IMR-90 (cell line): ENCODE measurements around the gene SCCPDH. TPM values are rescaled to one million over a fixed set of nuclear protein-coding genes. Genes with fewer than 3 reads are reported as not detected.

Experiments
- ATAC-seq: fragments of 200-7000 bp; cut with Tn5 transposase; 2 replicates; pipeline ENCODE4 v1.9.1; 2020; ENCODE audit warnings: low read depth, mild to moderate bottlenecking, moderate library complexity
- BruUV-seq: library from RNA; stranded (reverse); fragments of 400-500 nt; replicated peaks from 2 replicates; lab custom pipeline; 2021; lab: Mats Ljungman, UMichigan
- CTCF ChIA-PET: fragments of 300-600 bp; formaldehyde crosslinking; extraction: SDS; loops from one replicate; lab custom pipeline; 2021; ENCODE audit warnings: antibody characterized with exemption; lab: Yijun Ruan, JAX
- POLR2A ChIA-PET: fragments of 300-600 bp; sonication (Branson Sonifier 250); formaldehyde crosslinking; loops from one replicate; lab custom pipeline; 2022; ENCODE audit warnings: antibody characterized with exemption; ENCODE audit not compliant: unreplicated experiment; lab: Charles Lee
- DNase-seq: peaks from one replicate; pipeline ENCODE4 v3.0.0; 2013
- H2AFZ ChIP-seq: replicated peaks from 2 replicates; pipeline ENCODE3; 2013; ENCODE audit warnings: low read length, mild to moderate bottlenecking; ENCODE audit not compliant: poor library complexity
- H2AK5ac ChIP-seq: 2 replicates; pipeline ENCODE4 v1.6.1; 2013; ENCODE audit warnings: low read depth, low read length, inconsistent platforms
- H2AK9ac ChIP-seq: replicated peaks from 2 replicates; pipeline ENCODE3; 2013; ENCODE audit warnings: mild to moderate bottlenecking, low read depth, low read length, moderate library complexity; ENCODE audit not compliant: poor library complexity
- H2BK120ac ChIP-seq: 2 replicates; pipeline ENCODE4 v1.6.1; 2013; ENCODE audit warnings: low read depth, low read length, inconsistent platforms
- H2BK15ac ChIP-seq: 3 replicates; pipeline ENCODE4 v1.6.1; 2013; ENCODE audit warnings: low read depth, low read length, inconsistent platforms
- H2BK20ac ChIP-seq: 2 replicates; pipeline ENCODE4 v1.6.1; 2013; ENCODE audit warnings: low read depth, mild to moderate bottlenecking, inconsistent platforms, low read length, moderate library complexity
- H2BK5ac ChIP-seq: 2 replicates; pipeline ENCODE4 v1.6.1; 2013; ENCODE audit warnings: mild to moderate bottlenecking, low read depth, low read length, inconsistent platforms; ENCODE audit not compliant: poor library complexity, severe bottlenecking
- H3K14ac ChIP-seq: replicated peaks from 2 replicates; pipeline ENCODE4 v1.6.1; 2013; ENCODE audit warnings: low read depth, low read length, inconsistent platforms
- H3K18ac ChIP-seq: 2 replicates; pipeline ENCODE4 v1.6.1; 2013; ENCODE audit warnings: low read depth, low read length, control low read depth
- H3K23ac ChIP-seq: 2 replicates; pipeline ENCODE4 v1.6.1; 2013; ENCODE audit warnings: low read depth, low read length, inconsistent platforms
- H3K27ac ChIP-seq: 2 replicates; pipeline ENCODE4 v1.5.1; 2013; ENCODE audit warnings: mild to moderate bottlenecking, control low read depth, low read length; ENCODE audit not compliant: insufficient read depth
- H3K27me3 ChIP-seq: 2 replicates; pipeline ENCODE4 v1.6.1; 2013; ENCODE audit warnings: low read length; ENCODE audit not compliant: control insufficient read depth, insufficient read depth
- H3K36me3 ChIP-seq: 2 replicates; pipeline ENCODE4 v1.6.1; 2013; ENCODE audit warnings: low read length, mixed read lengths; ENCODE audit not compliant: control insufficient read depth, insufficient read depth
- H3K4ac ChIP-seq: 2 replicates; pipeline ENCODE4 v1.6.1; 2013; ENCODE audit warnings: low read depth, low read length, inconsistent platforms
- H3K4me1 ChIP-seq: 2 replicates; pipeline ENCODE4 v1.6.1; 2013; ENCODE audit warnings: low read length, mixed read lengths; ENCODE audit not compliant: control insufficient read depth, insufficient read depth
- H3K4me2 ChIP-seq: 2 replicates; pipeline ENCODE4 v1.6.1; 2013; ENCODE audit warnings: low read depth, mild to moderate bottlenecking, control low read depth, low read length, moderate library complexity
- H3K4me3 ChIP-seq: 2 replicates; pipeline ENCODE4 v1.5.1; 2013; ENCODE audit warnings: low read depth, mild to moderate bottlenecking, control low read depth, low read length, moderate library complexity; ENCODE audit not compliant: insufficient read depth
- H3K56ac ChIP-seq: 2 replicates; pipeline ENCODE4 v1.6.1; 2013; ENCODE audit warnings: low read length, inconsistent platforms; ENCODE audit not compliant: insufficient read depth; ENCODE audit errors: extremely low read depth
- H3K79me1 ChIP-seq, 2 experiments: 2 replicates each; pipeline ENCODE4 v1.6.1; 2013; ENCODE audit warnings: low read length in 2 of 2, inconsistent platforms in 1 of 2, low read depth in 1 of 2
- H3K9ac ChIP-seq: 2 replicates; pipeline ENCODE4 v1.6.1; 2013; ENCODE audit warnings: low read depth, low read length, control low read depth
- H3K9me1 ChIP-seq: 2 replicates; pipeline ENCODE4 v1.6.1; 2013; ENCODE audit warnings: low read length, inconsistent platforms; ENCODE audit not compliant: insufficient read depth
- H3K9me3 ChIP-seq: 2 replicates; pipeline ENCODE4 v1.6.1; 2013; ENCODE audit warnings: low read length; ENCODE audit not compliant: control insufficient read depth, insufficient read depth
- H4K20me1 ChIP-seq: 2 replicates; pipeline ENCODE4 v1.6.1; 2013; ENCODE audit warnings: low read length, inconsistent platforms; ENCODE audit not compliant: insufficient read depth
- H4K5ac ChIP-seq: 2 replicates; pipeline ENCODE4 v1.6.1; 2013; ENCODE audit warnings: mild to moderate bottlenecking, low read depth, low read length, control low read depth
- H4K8ac ChIP-seq, 2 experiments: 2 replicates each; pipeline ENCODE4 v1.6.1; 2013; ENCODE audit warnings: low read depth in 2 of 2, low read length in 2 of 2, control low read depth in 1 of 2, inconsistent platforms in 1 of 2
- H4K91ac ChIP-seq: 2 replicates; pipeline ENCODE4 v1.6.1; 2013; ENCODE audit warnings: low read depth, low read length, inconsistent platforms; ENCODE audit not compliant: insufficient read depth
- CEBPB ChIP-seq: IDR thresholded peaks from 2 replicates; pipeline ENCODE4 v1.6.1; 2012; ENCODE audit warnings: low read depth, low read length, improper control_type of control experiment
- CTCF ChIP-seq: conservative IDR thresholded peaks from 2 replicates; pipeline ENCODE4 v1.5.1; 2012; ENCODE audit warnings: mild to moderate bottlenecking, low read depth, low read length, improper control_type of control experiment
- ELK1 ChIP-seq: fragments of 150-350 bp; IDR thresholded peaks from 2 replicates; pipeline ENCODE4 v1.6.1; 2016; ENCODE audit warnings: low read depth, mild to moderate bottlenecking, low read length, moderate library complexity, borderline replicate concordance
- MAFK ChIP-seq: IDR thresholded peaks from 2 replicates; pipeline ENCODE4 v1.6.1; 2012; ENCODE audit warnings: low read depth, low read length, improper control_type of control experiment
- MAZ ChIP-seq: IDR thresholded peaks from 2 replicates; pipeline ENCODE4 v1.6.1; 2012; ENCODE audit warnings: low read depth, mild to moderate bottlenecking, low read length, improper control_type of control experiment, moderate library complexity, borderline replicate concordance
- NFE2L2 ChIP-seq: fragments of 150-350 bp; IDR thresholded peaks from 2 replicates; pipeline ENCODE4 v1.6.1; 2016; ENCODE audit warnings: low read depth, mild to moderate bottlenecking, low read length
- RAD21 ChIP-seq: IDR thresholded peaks from 2 replicates; pipeline ENCODE4 v1.6.1; 2012; ENCODE audit warnings: low read length, improper control_type of control experiment
- RCOR1 ChIP-seq: IDR thresholded peaks from 2 replicates; pipeline ENCODE4 v1.6.1; 2012; ENCODE audit warnings: mild to moderate bottlenecking, low read length, improper control_type of control experiment; ENCODE audit not compliant: insufficient replicate concordance
- RFX5 ChIP-seq: IDR thresholded peaks from 2 replicates; pipeline ENCODE4 v1.8.0; 2012; ENCODE audit warnings: low read depth, mild to moderate bottlenecking, low read length, moderate library complexity
- WGBS, 2 experiments: methylation state at CpG; one replicate each; pipeline versions ENCODE4 v1.1.5 to v1.1.7; 2013; ENCODE audit warnings: missing lambda C conversion rate in 2 of 2; ENCODE audit not compliant: insufficient read length in 1 of 2; ENCODE audit errors: extremely low coverage in 2 of 2; 5-methylcytosine and 5-hydroxymethylcytosine counted together
- dilution Hi-C: fragments of 300-500 bp; cut with HindIII; formaldehyde crosslinking; loops from one replicate; pipeline ENCODE4 v1.14.3; 2018; ENCODE audit warnings: low sequenced_read_pairs; ENCODE audit not compliant: unreplicated experiment
- in situ Hi-C: fragments of 300-500 bp; cut with MboI; formaldehyde crosslinking; loops from 3 replicates; pipeline ENCODE4 v1.14.3; 2019; ENCODE audit warnings: low sequenced_read_pairs, inconsistent platforms, mixed read lengths
- intact Hi-C: fragments of 100-400 bp; cut with micrococcal nuclease; formaldehyde crosslinking; loops from 2 replicates; pipeline ENCODE4 v1.10.0; 2022
- polyA plus RNA-seq, 3 experiments: library from polyadenylated mRNA; depleted of rRNA; stranded (reverse); fragments of >200 nt; gene quantifications; 2 replicates each; pipeline ENCODE4 v1.2.3, GENCODE V29; 2012; ENCODE audit warnings: low replicate concordance in 1 of 3
- total RNA-seq: library from RNA; depleted of rRNA; stranded (reverse); fragments of >200 nt; gene quantifications from 2 replicates; pipeline ENCODE4 v1.2.3, GENCODE V29; 2012

Gene SCCPDH
- total and polyA plus RNA-seq, 2 of the 4 experiments (the other 2 are of a cell fraction): 26.9 to 37.8 TPM

GRCh38 chr1:246681900-246682895, 42.0 kb upstream of the SCCPDH start:
- CTCF ChIA-PET: no interaction called here
- Histone ChIP-seq H4K5ac (no peak overlapping the region), H3K18ac (no peak overlapping the region), H2BK120ac (no peak overlapping the region), H3K9ac (no peak overlapping the region), H3K14ac (no peak overlapping the region), H2AK5ac (no peak overlapping the region), H3K4me3 (no peak overlapping the region), H3K9me1 (peaks cover 8% of the 10 kb centered on the region), H3K36me3 (no peaks in the 10 kb centered on the region), H2AK9ac (no peak overlapping the region), H3K27ac (no peak overlapping the region), H2BK20ac (no peak overlapping the region), H2BK5ac (no peak overlapping the region), H3K4ac (no peak overlapping the region), H3K79me1 (no peaks in the 10 kb centered on the region; a peak in 1 of 4 replicates), H4K8ac (no peak overlapping the region), H3K4me1 (peaks cover 4% of the 10 kb centered on the region; the same call in 1 of the 2 replicates), H2BK15ac (no peak overlapping the region), H2AFZ (peak overlapping the region; percentile 4), H3K56ac (no peak overlapping the region), H4K20me1 (no peaks in the 10 kb centered on the region), H3K4me2 (no peak overlapping the region), H3K27me3 (no peaks in the 10 kb centered on the region), H3K9me3 (no peaks in the 10 kb centered on the region), H3K23ac (no peak overlapping the region), H4K91ac (no peak overlapping the region)
- dilution Hi-C loops (no loop called here), in situ Hi-C loops (loop anchor here (25.0 kb wide), 1 partner anchor 1520 kb away; the partner anchor contains the start of gene KIF26B), intact Hi-C loops (no loop called here)
- DNase-seq: no peak
- ATAC-seq: 0 out of 2 replicates have a peak, but pooled peaks have one; percentile 36
- WGBS, 2 experiments: no CpG with 5 or more reads among the region's 15 CpGs
- BruUV-seq: no TSS peak
- POLR2A ChIA-PET: no interaction called here
- no peak for TF ChIP-seq RFX5
- TF ChIP-seq NFE2L2: no peak
- TF ChIP-seq CEBPB: no peak
- no peak for TF ChIP-seq RCOR1
- TF ChIP-seq RAD21: no peak
- no peak for TF ChIP-seq MAFK
- no peak for TF ChIP-seq ELK1
- no peak for TF ChIP-seq MAZ
- TF ChIP-seq CTCF: no peak
